SH-SY5Y (cell line): ENCODE data around the gene CHTF18.

Experiments used
- GATA2 ChIP-seq: IDR thresholded peaks from 2 replicates; pipeline ENCODE4 v1.6.1; 2011; ENCODE audit warnings: mild to moderate bottlenecking, low read depth, low read length
- GATA3 ChIP-seq: IDR thresholded peaks from 2 replicates; pipeline ENCODE4 v1.6.1; 2011; ENCODE audit warnings: low read depth, mild to moderate bottlenecking, low read length, moderate library complexity

CHTF18 gene

GRCh38 chr16:778909-779527, 9.4 kb upstream of the CHTF18 start:
- TF ChIP-seq GATA3: no peak
- TF ChIP-seq GATA2: no peak

GRCh38 chr16:779561-779960, 8.9 kb upstream of the CHTF18 start:
- no peak for TF ChIP-seq GATA3
- TF ChIP-seq GATA2: no peak

DNA sequence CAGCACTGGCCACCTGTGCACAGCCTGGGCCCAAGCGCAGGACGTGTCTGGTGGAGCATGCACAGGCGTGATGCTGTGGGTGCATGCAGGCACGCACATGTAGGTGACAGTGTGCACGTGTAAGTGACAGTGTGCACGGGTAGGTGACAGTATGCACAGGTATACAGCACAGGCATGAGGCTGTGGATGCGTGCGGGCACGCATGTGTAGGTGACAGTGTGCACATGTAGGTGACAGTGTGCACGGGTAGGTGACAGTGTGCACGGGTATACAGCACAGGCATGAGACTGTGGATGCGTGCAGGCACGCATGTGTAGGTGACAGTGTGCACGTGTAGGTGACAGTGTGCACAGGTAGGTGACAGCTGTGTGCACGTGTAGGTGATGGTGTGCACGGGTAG, 8.1 kb upstream of the CHTF18 start:
- no peak for TF ChIP-seq GATA2
- TF ChIP-seq GATA3: no peak

- TF ChIP-seq GATA2 (no peak), GATA3 (no peak)
Observed at GRCh38 chr16:781346-782010, 6.9 kb upstream of the CHTF18 start.

GRCh38 chr16:782258-782657, 6.2 kb upstream of the CHTF18 start:
- TF ChIP-seq GATA2 (no peak), GATA3 (no peak)

DNA sequence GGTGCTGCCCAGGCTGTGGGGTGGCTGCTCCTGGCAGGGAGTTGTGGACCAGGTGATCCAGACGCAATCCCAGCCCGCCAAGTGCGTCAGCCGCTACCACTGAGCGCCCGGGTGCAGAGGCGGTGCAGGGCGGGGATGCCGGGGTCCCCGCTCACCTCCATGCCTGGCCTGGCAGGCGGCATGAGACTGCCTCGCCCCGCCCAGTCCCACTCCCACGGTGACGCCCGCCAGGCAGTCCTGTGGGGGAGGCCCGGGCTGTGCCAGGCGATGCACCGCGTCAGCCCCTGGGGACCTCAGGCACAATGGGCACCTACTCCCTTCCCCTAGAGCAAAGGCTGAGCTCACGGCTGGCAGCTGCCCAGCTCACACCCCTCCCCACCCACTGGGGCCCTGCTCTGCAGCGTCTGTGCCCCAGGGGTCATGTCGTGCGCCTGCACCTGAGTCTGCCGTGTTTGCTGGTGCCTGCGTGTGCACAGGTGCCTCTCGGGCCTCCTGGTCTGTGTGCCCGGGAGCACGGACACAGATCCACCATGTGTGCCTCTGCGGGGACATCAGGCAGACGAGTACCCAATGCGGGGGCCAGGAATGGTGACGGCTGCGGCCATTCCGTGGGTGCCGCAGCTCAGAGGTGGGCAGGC, 5.5 kb upstream of the CHTF18 start:
- TF ChIP-seq GATA3 (no peak), GATA2 (no peak)

DNA sequence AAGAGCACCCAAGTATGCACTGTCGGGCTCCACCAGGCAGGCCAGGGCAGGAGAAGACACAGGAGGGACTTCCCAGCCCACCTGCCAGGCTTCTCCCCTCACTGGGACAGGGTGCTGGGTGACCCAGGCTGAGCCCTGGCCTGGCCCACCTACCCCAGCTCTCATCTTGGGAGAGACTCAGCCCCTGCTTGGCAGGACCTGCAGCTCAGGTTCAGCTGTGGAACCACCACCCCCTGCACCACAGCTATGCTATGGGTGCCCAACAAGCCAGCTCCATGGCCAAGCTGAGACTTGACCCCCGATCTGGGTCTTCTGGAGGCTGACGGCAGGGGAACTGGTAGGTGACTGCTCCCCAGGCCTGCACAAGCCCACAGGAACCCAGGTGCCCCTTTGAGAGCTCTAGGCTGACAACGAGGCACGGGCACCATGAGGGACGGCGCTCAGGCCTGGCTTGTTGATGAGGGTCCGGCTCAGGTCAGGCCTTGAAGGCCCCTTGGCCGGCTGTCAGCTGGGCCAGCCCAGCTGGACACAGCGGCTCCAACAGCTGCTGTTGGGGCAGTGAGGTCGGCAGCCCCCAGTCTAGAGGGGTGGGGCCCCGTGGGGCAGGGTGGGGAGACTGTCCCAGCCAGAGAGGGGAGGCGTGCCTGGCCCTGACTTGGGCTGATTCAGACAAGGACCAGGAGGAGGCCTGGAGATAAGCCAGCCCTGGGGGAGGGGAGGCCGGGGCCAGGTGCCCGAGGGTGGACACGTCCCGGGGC, 4.8 kb upstream of the CHTF18 start:
- no peak for TF ChIP-seq GATA2
- TF ChIP-seq GATA3: no peak

DNA sequence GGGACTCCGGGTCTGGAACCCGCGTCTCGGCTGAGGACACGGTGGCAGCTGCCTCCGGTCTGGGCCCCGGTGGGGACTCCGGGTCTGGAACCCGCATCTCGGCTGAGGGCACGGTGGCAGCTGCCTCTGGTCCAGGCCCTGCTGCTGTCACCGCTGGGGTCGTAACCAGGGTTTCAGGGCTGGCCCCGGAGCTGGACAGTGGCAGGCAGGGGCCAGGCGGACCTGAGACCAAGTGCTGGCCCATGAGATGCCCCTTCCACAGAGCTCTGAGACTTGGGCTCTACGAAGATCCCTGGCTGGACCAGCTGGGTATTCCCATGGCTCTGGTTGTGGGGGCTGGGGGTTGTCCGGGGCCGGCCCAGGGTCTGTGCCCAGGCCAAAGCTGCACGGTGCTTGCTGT, 4.0 kb upstream of the CHTF18 start:
- TF ChIP-seq GATA3 (no peak), GATA2 (no peak)

- TF ChIP-seq GATA2 (no peak), GATA3 (no peak)
Observed at GRCh38 chr16:785563-786535, 2.6 kb upstream of the CHTF18 start.

DNA sequence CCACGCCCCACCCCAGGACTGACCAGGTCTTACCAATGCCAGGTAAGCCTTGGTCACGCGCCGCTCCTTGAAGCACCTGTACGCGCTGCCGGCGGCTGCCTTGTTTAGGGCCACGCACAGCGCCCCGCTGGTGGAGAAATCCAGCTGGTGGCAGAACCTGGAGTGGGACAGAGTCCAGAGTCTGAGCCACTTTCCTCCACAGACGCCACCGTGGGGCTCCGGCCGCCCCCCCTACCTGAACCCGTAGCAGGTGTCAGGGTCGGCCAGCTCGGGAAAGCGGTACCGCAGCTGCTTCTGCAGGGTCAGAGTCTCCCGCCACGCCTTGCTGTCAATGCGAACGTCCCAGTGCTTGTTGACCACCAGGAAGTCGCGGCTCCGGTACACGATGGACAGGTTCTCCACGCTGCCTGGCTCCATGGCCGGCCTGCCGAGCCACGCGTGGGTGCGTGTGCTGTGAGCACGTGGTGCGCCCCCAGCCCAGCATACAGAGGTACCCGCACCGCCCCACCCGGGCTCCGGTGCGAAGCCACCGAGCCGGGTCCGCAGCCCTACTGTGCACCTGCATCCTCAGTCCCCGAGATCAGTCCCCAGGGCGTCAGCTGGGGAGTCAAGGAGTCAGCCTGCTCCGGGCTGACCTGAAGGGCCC, 976 bp upstream of the CHTF18 start:
- TF ChIP-seq GATA2: no peak
- TF ChIP-seq GATA3: no peak

GRCh38 chr16:787978-788398, 432 bp upstream of the CHTF18 start, which contains the start of gene RPUSD1:
Gene RPUSD1 (minus strand): TSS chr16:788381. CDS start chr16:787737, 644 bp downstream.
- TF ChIP-seq GATA2 (no peak), GATA3 (no peak)

DNA sequence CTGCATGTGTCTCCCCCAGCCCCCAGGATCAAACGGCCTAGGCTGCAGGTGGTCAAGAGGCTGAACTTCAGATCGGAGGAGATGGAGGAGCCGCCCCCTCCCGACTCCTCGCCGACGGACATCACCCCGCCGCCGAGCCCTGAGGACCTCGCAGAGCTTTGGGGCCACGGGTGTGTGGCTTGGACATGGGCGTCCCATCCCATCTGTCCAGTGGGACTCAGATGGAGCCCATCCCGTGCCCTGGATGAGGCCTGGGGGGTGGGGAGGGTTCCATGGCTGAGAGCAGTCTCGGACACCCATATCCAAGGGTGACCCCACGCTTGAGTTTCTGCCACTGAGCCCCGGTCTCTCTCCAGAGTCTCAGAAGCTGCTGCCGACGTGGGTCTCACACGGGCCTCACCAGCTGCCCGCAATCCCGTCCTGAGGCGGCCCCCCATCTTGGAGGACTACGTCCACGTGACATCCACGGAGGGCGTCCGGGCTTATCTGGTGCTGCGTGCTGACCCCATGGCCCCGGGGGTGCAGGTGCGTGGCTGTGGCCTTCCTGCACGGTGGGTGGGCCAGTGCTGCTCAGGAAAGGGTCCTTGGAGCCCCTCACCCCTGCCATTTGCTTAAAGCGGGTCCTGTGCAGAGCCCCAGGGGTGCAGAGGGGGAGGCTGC, 901 bp downstream of the CHTF18 start:
- TF ChIP-seq GATA3: no peak
- TF ChIP-seq GATA2: no peak
